A673 (cell line): ENCODE results near the gene COQ8B. TPM values are rescaled to one million over a fixed set of nuclear protein-coding genes. Genes with fewer than 3 reads are reported as not detected.

Experiments used
- BruUV-seq: library from RNA; stranded (reverse); fragments of 400-500 nt; replicated peaks from 2 replicates; lab custom pipeline; 2021; lab: Mats Ljungman, UMichigan
- CTCF ChIA-PET: fragments of 300-600 bp; sonication (Branson Sonifier 250); formaldehyde crosslinking; loops from one replicate; lab custom pipeline; 2022; ENCODE audit warnings: antibody characterized with exemption; lab: Charles Lee
- POLR2A ChIA-PET: fragments of 300-600 bp; sonication (Branson Sonifier 250); formaldehyde crosslinking; loops from one replicate; lab custom pipeline; 2022; ENCODE audit warnings: antibody characterized with exemption; ENCODE audit not compliant: low non-redundant PET; lab: Charles Lee
- DNase-seq: peaks from one replicate; pipeline ENCODE4 v3.0.0-alpha.2; 2015; ENCODE audit warnings: low spot score
- H3K27ac ChIP-seq: fragments of 200-600 bp; sonication (generic); 2 replicates; pipeline ENCODE4 v1.5.1; 2016; ENCODE audit warnings: mixed run types, low read depth, mild to moderate bottlenecking, mixed read lengths, antibody characterized with exemption, low read length; ENCODE audit not compliant: poor library complexity, severe bottlenecking
- H3K27me3 ChIP-seq: fragments of 200-600 bp; sonication (generic); replicated peaks from 2 replicates; pipeline ENCODE4 v1.6.1; 2017; ENCODE audit warnings: mixed run types, low read depth, mild to moderate bottlenecking, mixed read lengths, antibody characterized with exemption, low read length; ENCODE audit not compliant: insufficient read depth, poor library complexity
- H3K36me3 ChIP-seq: fragments of 200-600 bp; sonication (generic); 2 replicates; pipeline ENCODE4 v1.6.1; 2016; ENCODE audit warnings: mixed run types, mild to moderate bottlenecking, mixed read lengths, antibody characterized with exemption, low read length; ENCODE audit not compliant: insufficient read depth, poor library complexity, severe bottlenecking
- H3K4me1 ChIP-seq: fragments of 200-600 bp; sonication (generic); 2 replicates; pipeline ENCODE4 v1.6.1; 2017; ENCODE audit warnings: mixed run types, mild to moderate bottlenecking, mixed read lengths, antibody characterized with exemption, low read length; ENCODE audit not compliant: insufficient read depth, poor library complexity, severe bottlenecking
- H3K4me3 ChIP-seq: fragments of 200-600 bp; sonication (generic); 2 replicates; pipeline ENCODE4 v1.5.1; 2016; ENCODE audit warnings: low read depth, mixed run types, mild to moderate bottlenecking, mixed read lengths, low read length; ENCODE audit not compliant: poor library complexity, severe bottlenecking
- H3K9me3 ChIP-seq: fragments of 200-600 bp; sonication (generic); 2 replicates; pipeline ENCODE4 v1.6.1; 2016; ENCODE audit warnings: mixed run types, low read depth, mild to moderate bottlenecking, mixed read lengths, antibody characterized with exemption, low read length; ENCODE audit not compliant: poor library complexity, severe bottlenecking
- EZH2 ChIP-seq: fragments of 200-600 bp; sonication (generic); IDR thresholded peaks from 2 replicates; pipeline ENCODE4 v1.6.1; 2017; ENCODE audit warnings: borderline replicate concordance, low read depth, mild to moderate bottlenecking, mixed read lengths, antibody characterized with exemption, low read length; ENCODE audit not compliant: poor library complexity, severe bottlenecking
- intact Hi-C: fragments of 100-400 bp; cut with micrococcal nuclease; formaldehyde crosslinking; loops from one replicate; pipeline ENCODE4 v1.10.0; 2022; ENCODE audit not compliant: unreplicated experiment
- total RNA-seq: library from RNA; stranded (reverse); gene quantifications from 2 replicates; pipeline ENCODE4 v1.2.3, GENCODE V29; 2021
- TF ChIP-seq, protein P1 (sequence below): fragments of 300-800, 200-600 bp; sonication (generic); conservative IDR thresholded peaks from 2 replicates; pipeline ENCODE4 v1.5.1; 2017; ENCODE audit warnings: low read depth, mild to moderate bottlenecking, antibody characterized with exemption, low read length, moderate library complexity, mixed read lengths

The COQ8B gene
- total RNA-seq, 1 experiment from 2014 or later: 34.1 TPM

DNA sequence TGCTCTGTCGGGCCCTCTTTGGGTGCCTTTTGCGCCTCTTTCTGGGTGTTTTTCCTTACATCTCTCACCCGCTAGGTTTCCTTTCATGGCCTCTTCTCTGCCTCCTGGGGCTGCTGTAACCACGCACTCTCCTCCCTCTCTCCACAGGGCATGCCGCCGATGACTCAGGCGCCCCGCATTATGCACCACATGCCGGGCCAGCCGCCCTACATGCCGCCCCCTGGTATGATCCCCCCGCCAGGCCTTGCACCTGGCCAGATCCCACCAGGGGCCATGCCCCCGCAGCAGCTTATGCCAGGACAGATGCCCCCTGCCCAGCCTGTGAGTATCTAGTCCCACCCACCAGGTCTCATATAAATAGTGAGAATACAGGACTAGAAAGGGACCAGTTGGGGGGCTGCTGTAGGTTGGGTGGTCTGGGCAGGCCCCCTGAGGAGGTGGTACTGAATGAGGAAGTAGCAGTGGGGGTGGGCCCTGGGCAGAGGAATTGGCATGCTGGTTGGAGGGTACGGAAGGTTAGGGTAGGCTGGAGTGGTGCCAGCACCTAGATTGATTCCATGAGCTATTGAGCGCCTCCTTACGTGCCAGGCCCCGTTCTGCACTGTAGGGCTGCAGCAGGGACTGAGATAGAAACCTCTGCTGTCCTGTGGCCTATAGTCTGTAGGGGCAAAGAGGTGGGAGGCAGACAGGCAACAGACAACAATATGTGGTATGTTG lies 46.2 kb upstream of the COQ8B start:
- Histone ChIP-seq H3K27me3 (no peaks in the 10 kb centered on the region), H3K4me3 (no peak overlapping the region), H3K4me1 (no peaks in the 10 kb centered on the region), H3K36me3 (peaks cover 80% of the 10 kb centered on the region), H3K27ac (peak overlapping the region; percentile 47), H3K9me3 (no peaks in the 10 kb centered on the region)
- intact Hi-C loops: no loop called here
- BruUV-seq: no TSS peak
- CTCF ChIA-PET: interaction anchor here (1.0 kb wide), 1 partner anchor 8 kb away, joined by 5 read pairs; no protein-coding TSS in a partner anchor
- no peak for DNase-seq
- POLR2A ChIA-PET: no interaction called here
- TF ChIP-seq EZH2: no peak
- TF ChIP-seq, protein P1, sequence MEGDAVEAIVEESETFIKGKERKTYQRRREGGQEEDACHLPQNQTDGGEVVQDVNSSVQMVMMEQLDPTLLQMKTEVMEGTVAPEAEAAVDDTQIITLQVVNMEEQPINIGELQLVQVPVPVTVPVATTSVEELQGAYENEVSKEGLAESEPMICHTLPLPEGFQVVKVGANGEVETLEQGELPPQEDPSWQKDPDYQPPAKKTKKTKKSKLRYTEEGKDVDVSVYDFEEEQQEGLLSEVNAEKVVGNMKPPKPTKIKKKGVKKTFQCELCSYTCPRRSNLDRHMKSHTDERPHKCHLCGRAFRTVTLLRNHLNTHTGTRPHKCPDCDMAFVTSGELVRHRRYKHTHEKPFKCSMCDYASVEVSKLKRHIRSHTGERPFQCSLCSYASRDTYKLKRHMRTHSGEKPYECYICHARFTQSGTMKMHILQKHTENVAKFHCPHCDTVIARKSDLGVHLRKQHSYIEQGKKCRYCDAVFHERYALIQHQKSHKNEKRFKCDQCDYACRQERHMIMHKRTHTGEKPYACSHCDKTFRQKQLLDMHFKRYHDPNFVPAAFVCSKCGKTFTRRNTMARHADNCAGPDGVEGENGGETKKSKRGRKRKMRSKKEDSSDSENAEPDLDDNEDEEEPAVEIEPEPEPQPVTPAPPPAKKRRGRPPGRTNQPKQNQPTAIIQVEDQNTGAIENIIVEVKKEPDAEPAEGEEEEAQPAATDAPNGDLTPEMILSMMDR: no peak

DNA sequence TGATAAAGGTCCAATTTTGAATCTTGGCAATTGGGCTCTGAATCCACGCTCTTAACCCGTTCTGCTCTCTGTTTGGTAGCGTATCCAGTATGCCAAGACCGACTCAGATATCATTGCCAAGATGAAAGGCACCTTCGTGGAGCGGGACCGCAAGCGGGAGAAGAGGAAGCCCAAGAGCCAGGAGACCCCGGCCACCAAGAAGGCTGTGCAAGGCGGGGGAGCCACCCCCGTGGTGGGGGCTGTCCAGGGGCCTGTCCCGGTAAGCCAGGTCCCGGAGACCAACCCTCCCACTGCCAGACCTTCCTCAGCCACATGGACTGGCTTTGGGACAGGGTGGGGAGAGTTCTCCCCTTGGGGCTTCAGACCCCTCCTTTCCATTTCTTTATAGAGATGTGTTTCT lies 42.7 kb upstream of the COQ8B start:
- peaks cover 3% of the 10 kb centered on the region for H3K4me1 ChIP-seq
- no peak overlapping the region for H3K27ac ChIP-seq
- no peak for DNase-seq
- CTCF ChIA-PET: no interaction called here
- POLR2A ChIA-PET: no interaction called here
- no peaks in the 10 kb centered on the region for H3K9me3 ChIP-seq
- BruUV-seq: no TSS peak
- peaks cover 86% of the 10 kb centered on the region for H3K36me3 ChIP-seq
- H3K27me3 ChIP-seq: no peaks in the 10 kb centered on the region
- intact Hi-C loops: no loop called here
- no peak for TF ChIP-seq EZH2
- TF ChIP-seq, protein P1: no peak
- no peak overlapping the region for H3K4me3 ChIP-seq

DNA sequence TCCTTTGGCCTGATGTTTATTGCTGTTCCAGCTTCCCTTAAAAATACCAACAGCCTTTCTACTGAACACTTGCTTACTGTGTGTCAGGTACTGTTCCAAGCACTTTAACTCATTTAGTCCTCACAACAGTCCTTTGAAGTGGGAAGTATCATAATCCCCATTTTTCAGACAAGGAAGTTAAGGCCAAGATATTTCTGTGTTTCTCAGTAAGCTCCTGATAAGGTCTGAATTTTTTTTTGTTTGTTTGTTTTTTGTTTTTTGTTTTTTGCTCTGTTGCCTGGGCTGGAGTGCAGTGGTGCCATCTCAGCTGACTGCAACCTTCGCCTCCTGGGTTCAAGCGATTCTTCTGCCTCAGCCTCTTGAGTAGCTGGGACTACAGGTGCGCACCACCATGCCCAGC lies 41.8 kb upstream of the COQ8B start:
- intact Hi-C loops: no loop called here
- TF ChIP-seq, protein P1: no peak
- TF ChIP-seq EZH2: no peak
- Histone ChIP-seq H3K27me3 (no peaks in the 10 kb centered on the region), H3K4me1 (peaks cover 3% of the 10 kb centered on the region), H3K36me3 (peaks cover 78% of the 10 kb centered on the region), H3K27ac (no peak overlapping the region), H3K9me3 (no peaks in the 10 kb centered on the region), H3K4me3 (no peak overlapping the region)
- ChIA-PET POLR2A (interaction anchor here (0.6 kb wide), 1 partner anchor 19 kb away, joined by 3 read pairs; no protein-coding TSS in a partner anchor), CTCF (no interaction called here)
- DNase-seq: no peak
- no TSS peak for BruUV-seq
